Loucy (cell line): ENCODE measurements around the gene DGKI.

Source experiments
- EZH2phosphoT487 ChIP-seq: fragments of 200-600 bp; IDR thresholded peaks from 2 replicates; pipeline ENCODE4 v1.6.1; 2018; ENCODE audit warnings: antibody characterized with exemption, mild to moderate bottlenecking, moderate library complexity, borderline replicate concordance
- TF ChIP-seq, protein P1 (sequence below): fragments of 200-600 bp; sonication (generic); conservative IDR thresholded peaks from 2 replicates; pipeline ENCODE4 v1.5.1; 2014; ENCODE audit warnings: mild to moderate bottlenecking, antibody characterized with exemption, low read length

GRCh38 chr7:137850972-137851945 lies 4.5 kb upstream of the DGKI start:
- TF ChIP-seq, protein P1, sequence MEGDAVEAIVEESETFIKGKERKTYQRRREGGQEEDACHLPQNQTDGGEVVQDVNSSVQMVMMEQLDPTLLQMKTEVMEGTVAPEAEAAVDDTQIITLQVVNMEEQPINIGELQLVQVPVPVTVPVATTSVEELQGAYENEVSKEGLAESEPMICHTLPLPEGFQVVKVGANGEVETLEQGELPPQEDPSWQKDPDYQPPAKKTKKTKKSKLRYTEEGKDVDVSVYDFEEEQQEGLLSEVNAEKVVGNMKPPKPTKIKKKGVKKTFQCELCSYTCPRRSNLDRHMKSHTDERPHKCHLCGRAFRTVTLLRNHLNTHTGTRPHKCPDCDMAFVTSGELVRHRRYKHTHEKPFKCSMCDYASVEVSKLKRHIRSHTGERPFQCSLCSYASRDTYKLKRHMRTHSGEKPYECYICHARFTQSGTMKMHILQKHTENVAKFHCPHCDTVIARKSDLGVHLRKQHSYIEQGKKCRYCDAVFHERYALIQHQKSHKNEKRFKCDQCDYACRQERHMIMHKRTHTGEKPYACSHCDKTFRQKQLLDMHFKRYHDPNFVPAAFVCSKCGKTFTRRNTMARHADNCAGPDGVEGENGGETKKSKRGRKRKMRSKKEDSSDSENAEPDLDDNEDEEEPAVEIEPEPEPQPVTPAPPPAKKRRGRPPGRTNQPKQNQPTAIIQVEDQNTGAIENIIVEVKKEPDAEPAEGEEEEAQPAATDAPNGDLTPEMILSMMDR, result no peak
- no peak for TF ChIP-seq EZH2phosphoT487
